ENCODE data around the gene BRMS1L.

DNA sequence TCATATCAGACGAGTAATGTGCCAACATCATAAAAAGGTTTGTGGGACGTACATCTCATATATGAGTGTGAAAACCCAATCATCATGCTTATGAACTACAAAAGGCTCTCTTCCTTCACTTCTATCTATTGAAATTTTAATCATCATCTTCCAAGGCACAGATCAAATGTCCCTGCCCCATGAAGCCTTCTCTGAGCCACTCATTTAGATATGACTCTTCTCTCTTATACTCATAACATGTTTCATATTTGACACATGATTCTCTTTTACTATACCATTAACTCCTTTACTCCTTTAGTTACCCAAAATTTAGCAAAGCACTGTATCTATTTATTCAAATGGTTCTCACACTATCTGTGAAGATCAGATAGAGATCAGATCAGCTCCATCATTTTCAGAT lies 39.3 kb upstream of the BRMS1L start:
- no peak for TF ChIP-seq CTCF (conservative IDR thresholded peaks at IDR 0.05; ENCODE audit: low read length)
- TF ChIP-seq EZH2phosphoT487 (IDR thresholded peaks at IDR 0.05; ENCODE audit: borderline replicate concordance, low read depth, low read length), result no peak

Measured in OCI-LY7 (cell line).